M059J (cell line): ENCODE measurements around the gene NCAPD3. TPM values are rescaled to one million over a fixed set of nuclear protein-coding genes. Genes with fewer than 3 reads are reported as not detected.

Experiments used
- DNase-seq: peaks from one replicate; pipeline ENCODE4 v3.0.0-alpha.2; 2012; ENCODE audit warnings: low read depth
- total RNA-seq: library from RNA; depleted of rRNA; stranded (reverse); fragments of >200 nt; shearing (Covaris generic); gene quantifications from 2 replicates; pipeline ENCODE4 v1.2.3, GENCODE V29; 2014

Gene NCAPD3
- total RNA-seq, 1 experiment from 2014 or later: 69.1 TPM

- DNase-seq: no peak
Measured at GRCh38 chr11:134159652-134160051, 64.1 kb downstream of the NCAPD3 start.

- DNase-seq: no peak
Measured at GRCh38 chr11:134158023-134158422, 65.7 kb downstream of the NCAPD3 start.

GRCh38 chr11:134157451-134157850 is 66.3 kb downstream of the NCAPD3 start:
- no peak for DNase-seq

GRCh38 chr11:134155946-134156865 is 67.6 kb downstream of the NCAPD3 start:
- no peak for DNase-seq

- no peak for DNase-seq
Measured at GRCh38 chr11:134155456-134155855, 68.3 kb downstream of the NCAPD3 start.

- DNase-seq: no peak
Measured at GRCh38 chr11:134154441-134154840, 69.3 kb downstream of the NCAPD3 start.

GRCh38 chr11:134153147-134153905 is 70.4 kb downstream of the NCAPD3 start:
- DNase-seq: no peak

- DNase-seq: no peak
Measured at GRCh38 chr11:134152696-134153095, 71.1 kb downstream of the NCAPD3 start.

- DNase-seq: no peak
Measured at GRCh38 chr11:134151083-134151747, 72.6 kb downstream of the NCAPD3 start.

GRCh38 chr11:134150195-134150903 is 73.4 kb downstream of the NCAPD3 start:
- no peak for DNase-seq

- DNase-seq: no peak
Measured at GRCh38 chr11:134149371-134149770, 74.4 kb downstream of the NCAPD3 start.

GRCh38 chr11:134146598-134146997 is 77.2 kb downstream of the NCAPD3 start:
- no peak for DNase-seq

- DNase-seq: no peak
Measured at GRCh38 chr11:134145715-134146114, 78.1 kb downstream of the NCAPD3 start.

- DNase-seq: no peak
Measured at GRCh38 chr11:134144744-134145143, 79.0 kb downstream of the NCAPD3 start.

GRCh38 chr11:134143801-134144200 is 80.0 kb downstream of the NCAPD3 start:
- DNase-seq: no peak

- no peak for DNase-seq
Measured at GRCh38 chr11:134142536-134142935, 81.2 kb downstream of the NCAPD3 start.

GRCh38 chr11:134140961-134141490 is 82.7 kb downstream of the NCAPD3 start:
- no peak for DNase-seq

GRCh38 chr11:134139873-134140331 is 83.9 kb downstream of the NCAPD3 start:
- DNase-seq: peak; percentile 63

- no peak for DNase-seq
Measured at GRCh38 chr11:134139303-134139872, 84.4 kb downstream of the NCAPD3 start.

GRCh38 chr11:134138376-134138775 is 85.4 kb downstream of the NCAPD3 start:
- DNase-seq: no peak

- no peak for DNase-seq
Measured at GRCh38 chr11:134134167-134134566, 89.6 kb downstream of the NCAPD3 start.
